Smooth muscle cell (in vitro differentiated cells): Measurements from ENCODE around the gene VSIG2. TPM values are rescaled to one million over a fixed set of nuclear protein-coding genes. Genes with fewer than 3 reads are reported as not detected.

Experiments
- DNase-seq: peaks from one replicate; lab custom pipeline; 2025; ENCODE audit not compliant: unreplicated experiment; lab: John Stamatoyannopoulos, UW
- H2AFZ ChIP-seq: fragments of 200-600 bp; sonication (generic); 2 replicates; pipeline ENCODE4 v1.6.0; 2016; ENCODE audit warnings: antibody characterized with exemption, low read depth, mild to moderate bottlenecking
- H3F3A ChIP-seq: fragments of 200-600 bp; sonication (generic); 2 replicates; pipeline ENCODE4 v1.6.0; 2017; ENCODE audit warnings: antibody characterized with exemption, low read depth
- H3K27ac ChIP-seq: fragments of 200-600 bp; sonication (generic); 2 replicates; pipeline ENCODE4 v1.5.1; 2016; ENCODE audit warnings: low read depth, mild to moderate bottlenecking
- H3K27me3 ChIP-seq: fragments of 200-600 bp; sonication (generic); 2 replicates; pipeline ENCODE4 v1.6.1; 2016; ENCODE audit warnings: low read depth, mild to moderate bottlenecking
- H3K36me3 ChIP-seq: fragments of 200-600 bp; sonication (generic); 2 replicates; pipeline ENCODE4 v1.5.1; 2016; ENCODE audit warnings: low read depth
- H3K4me1 ChIP-seq: fragments of 200-600 bp; sonication (generic); 2 replicates; pipeline ENCODE4 v1.5.1; 2016; ENCODE audit warnings: low read depth
- H3K4me2 ChIP-seq: fragments of 200-600 bp; sonication (generic); 2 replicates; pipeline ENCODE4 v1.6.0; 2016; ENCODE audit warnings: mild to moderate bottlenecking
- H3K4me3 ChIP-seq: fragments of 200-600 bp; sonication (generic); 2 replicates; pipeline ENCODE4 v1.5.1; 2016; ENCODE audit warnings: mild to moderate bottlenecking
- H3K79me2 ChIP-seq: fragments of 200-600 bp; sonication (generic); 2 replicates; pipeline ENCODE4 v1.6.0; 2016; ENCODE audit warnings: low read depth, mild to moderate bottlenecking
- H3K9ac ChIP-seq: fragments of 200-600 bp; sonication (generic); 2 replicates; pipeline ENCODE4 v1.6.0; 2016; ENCODE audit warnings: low read depth
- H3K9me3 ChIP-seq: fragments of 200-600 bp; sonication (generic); replicated peaks from 2 replicates; pipeline ENCODE4 v1.5.1; 2016; ENCODE audit warnings: low read depth
- H4K20me1 ChIP-seq: fragments of 200-600 bp; sonication (generic); 2 replicates; pipeline ENCODE4 v1.6.0; 2016; ENCODE audit warnings: low read depth
- CTCF ChIP-seq: fragments of 200-600 bp; sonication (generic); IDR thresholded peaks from 2 replicates; pipeline ENCODE4 v1.5.1; 2017; ENCODE audit warnings: borderline replicate concordance, mild to moderate bottlenecking, antibody characterized with exemption; ENCODE audit not compliant: insufficient read depth, poor library complexity, severe bottlenecking
- WGBS: methylation state at CpG from one replicate; pipeline ENCODE4 v1.1.7; 2016; ENCODE audit warnings: low lambda C conversion rate; 5-methylcytosine and 5-hydroxymethylcytosine counted together
- polyA plus RNA-seq: library from polyadenylated mRNA; unstranded; fragments of >200 nt; fragmentation: Nextera tagmentation; extraction: Ambion mirVana; gene quantifications from 2 replicates; pipeline ENCODE4 v1.2.1, GENCODE V29; 2016
- total RNA-seq: library from RNA; depleted of rRNA; stranded (reverse); fragments of >200 nt; gene quantifications from 2 replicates; pipeline ENCODE4 v1.2.3, GENCODE V29; 2014

Gene VSIG2
- total and polyA plus RNA-seq, 2 experiments from 2014 or later, result not detected

- no peak for DNase-seq
- no peaks in the 10 kb centered on the region for H3K79me2 ChIP-seq
- H3K27ac ChIP-seq, result no peak overlapping the region
- peaks cover 43% of the 10 kb centered on the region for H4K20me1 ChIP-seq
- H3K36me3 ChIP-seq, result no peaks in the 10 kb centered on the region
- no peak overlapping the region for H3K9ac ChIP-seq
- no peaks in the 10 kb centered on the region for H3K9me3 ChIP-seq
- TF ChIP-seq CTCF, result no peak
- no peak overlapping the region for H3K4me3 ChIP-seq
- H2AFZ ChIP-seq, result no peak overlapping the region
- H3F3A ChIP-seq, result no peaks in the 10 kb centered on the region
- peaks cover 15% of the 10 kb centered on the region for H3K4me1 ChIP-seq
- H3K27me3 ChIP-seq, result peaks cover 19% of the 10 kb centered on the region
- WGBS, result 100% methylated on average over 2 of the region's 2 CpGs
- no peak overlapping the region for H3K4me2 ChIP-seq
Measured at GRCh38 chr11:124766156-124766555, 14.1 kb upstream of the VSIG2 start.

DNA sequence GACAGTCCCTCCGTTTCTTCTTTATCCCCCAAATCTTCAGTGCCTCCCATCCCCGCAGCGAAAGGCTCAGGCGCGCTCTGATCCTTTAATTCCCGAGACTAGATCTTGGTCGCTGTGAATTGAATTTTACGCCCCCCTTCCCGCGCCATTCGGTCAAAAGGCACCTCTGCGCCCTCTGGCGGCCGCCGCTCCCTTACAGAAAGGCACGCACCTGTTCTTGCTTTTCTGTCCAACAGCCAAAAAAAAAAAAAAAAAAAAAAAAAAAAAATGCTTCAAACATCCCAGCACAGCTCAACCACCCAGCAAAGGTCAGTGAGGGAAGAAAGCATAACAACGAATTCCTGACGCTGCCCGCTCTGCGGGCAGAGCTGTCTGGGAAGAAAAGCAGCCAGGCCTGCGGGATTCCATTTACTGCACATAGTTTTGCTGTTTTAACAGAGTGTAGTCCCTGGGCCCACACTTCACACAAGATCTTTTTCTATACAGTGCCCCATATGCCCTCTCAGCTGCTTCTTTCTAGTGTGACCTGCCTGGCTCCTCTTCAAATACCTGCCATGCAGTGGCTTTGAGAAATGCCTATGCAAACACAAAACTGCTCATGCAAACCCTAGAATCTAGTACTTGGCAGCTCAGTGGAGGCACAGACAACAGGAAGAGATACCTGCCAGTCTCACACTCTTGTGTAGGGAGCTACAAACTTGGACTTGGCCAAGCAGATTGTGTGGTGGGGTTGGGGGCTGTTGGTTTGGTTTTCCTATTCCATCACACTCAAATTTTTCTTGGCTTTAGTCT is 11.3 kb upstream of the VSIG2 start:
- Histone ChIP-seq H3K27ac (no peak overlapping the region), H3K4me3 (peak overlapping the region; percentile 53), H3K27me3 (peaks cover 47% of the 10 kb centered on the region), H3K4me1 (peaks cover 36% of the 10 kb centered on the region), H4K20me1 (peaks cover 43% of the 10 kb centered on the region), H3K9me3 (no peaks in the 10 kb centered on the region), H3F3A (no peaks in the 10 kb centered on the region), H3K36me3 (no peaks in the 10 kb centered on the region), H2AFZ (no peak overlapping the region), H3K79me2 (no peaks in the 10 kb centered on the region), H3K9ac (no peak overlapping the region), H3K4me2 (peak overlapping the region; percentile 95)
- 7% methylated on average over 19 of the region's 21 CpGs for WGBS
- DNase-seq, result peak; percentile 36
- TF ChIP-seq CTCF, result peak; percentile 76

GRCh38 chr11:124762624-124763155 is 10.6 kb upstream of the VSIG2 start:
- no peak overlapping the region for H3K9ac ChIP-seq
- WGBS, result 2% methylated on average over 42 of the region's 45 CpGs

More at GRCh38 chr11:124762624-124763155, 10.6 kb upstream of the VSIG2 start:
- no peak for DNase-seq
- H3K36me3 ChIP-seq, result no peaks in the 10 kb centered on the region
- H3K4me2 ChIP-seq, result peak overlapping the region; percentile 95
- H3K27me3 ChIP-seq, result peaks cover 54% of the 10 kb centered on the region
- peaks cover 43% of the 10 kb centered on the region for H4K20me1 ChIP-seq
- H3K79me2 ChIP-seq, result no peaks in the 10 kb centered on the region
- no peak for TF ChIP-seq CTCF
- H3F3A ChIP-seq, result no peaks in the 10 kb centered on the region
- H3K4me1 ChIP-seq, result peaks cover 39% of the 10 kb centered on the region
- H3K4me3 ChIP-seq, result peak overlapping the region; percentile 53
- H2AFZ ChIP-seq, result no peak overlapping the region
- no peaks in the 10 kb centered on the region for H3K9me3 ChIP-seq
- H3K27ac ChIP-seq, result no peak overlapping the region
